Ishikawa (cell line): Measurements from ENCODE around the gene GALK1.

Experiments
- CREB1 ChIP-seq: IDR thresholded peaks from 2 replicates; pipeline ENCODE4 v1.6.1; 2012; ENCODE audit warnings: low read depth
- REST ChIP-seq: IDR thresholded peaks from 2 replicates; pipeline ENCODE4 v1.6.1; 2012; ENCODE audit warnings: low read depth, mild to moderate bottlenecking
- TAF1 ChIP-seq: IDR thresholded peaks from 2 replicates; pipeline ENCODE4 v1.6.1; 2012; ENCODE audit warnings: low read depth, mild to moderate bottlenecking
- TEAD4 ChIP-seq: IDR thresholded peaks from 2 replicates; pipeline ENCODE4 v1.6.1; 2012

DNA sequence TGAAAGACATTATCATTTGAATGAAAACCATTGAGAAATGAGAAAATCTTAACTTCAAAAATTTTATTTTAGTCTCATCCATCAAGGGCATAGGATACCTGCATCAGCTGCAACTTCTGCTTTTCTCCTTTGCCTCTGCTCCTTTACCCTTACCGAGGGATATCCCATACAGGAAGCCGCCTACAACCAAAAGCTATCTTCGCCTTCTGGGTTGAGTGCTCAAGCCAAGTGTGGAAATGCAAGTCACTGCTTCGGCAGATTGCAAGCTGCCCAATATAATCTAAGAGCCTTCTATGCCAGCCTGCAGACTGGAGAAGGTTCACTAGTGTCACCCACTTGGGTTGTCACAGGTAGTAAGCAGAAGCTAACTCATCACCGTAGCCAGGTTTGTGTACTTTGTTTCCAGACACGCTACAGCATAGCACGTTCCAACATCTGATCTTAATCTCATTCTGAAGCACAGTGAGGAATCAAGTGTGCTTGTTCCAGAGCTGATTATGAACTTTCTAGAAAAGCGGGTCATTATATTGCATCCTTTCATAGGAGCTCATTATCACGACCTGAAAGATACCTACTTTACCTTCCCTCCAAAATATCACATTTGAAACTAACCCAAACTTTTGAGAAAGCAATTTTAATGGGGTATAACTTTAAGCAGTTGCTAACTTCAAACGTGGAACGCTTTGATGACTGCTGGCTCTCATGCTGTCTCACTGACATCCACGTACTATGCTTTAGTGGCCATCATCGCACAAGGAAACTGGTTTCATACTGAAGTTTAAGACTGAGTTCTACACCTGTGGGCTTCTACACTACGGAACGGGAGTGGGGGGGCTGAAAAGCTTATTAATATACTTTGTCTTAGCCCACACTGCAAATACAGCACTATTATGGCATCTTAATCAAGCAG is 11.6 kb upstream of the GALK1 start:
- TF ChIP-seq CREB1 = no peak
- no peak for TF ChIP-seq REST
- peak; percentile 51; the same call in 1 of the 2 replicates for TF ChIP-seq TEAD4
- no peak for TF ChIP-seq TAF1
